ENCODE measurements around the gene CD300LB. TPM values are rescaled to one million over a fixed set of nuclear protein-coding genes. Genes with fewer than 3 reads are reported as not detected.

CD300LB gene
- polyA plus RNA-seq, 2 of the 4 experiments (the other 2 are of a cell fraction), result not detected

GRCh38 chr17:74571621-74572270 lies 40.5 kb upstream of the CD300LB start:
- no peaks in the 10 kb centered on the region; the same call in 2 of the 3 replicates for H3K9me3 ChIP-seq
- no peak for FAIRE-seq
- H3K4me3 ChIP-seq, result no peak overlapping the region
- no peak overlapping the region for H3K4me2 ChIP-seq
- ChIA-PET POLR2A (no interaction called here), CTCF (interaction anchor here (1.0 to 3.0 kb wide), 4 partner anchors 30 to 167 kb away, joined by 3 to 28 read pairs (median 5); partner anchors contain the start of gene RAB37)
- no peak for TF ChIP-seq REST (IDR thresholded peaks at IDR 0.05)
- TF ChIP-seq FOSB (CRISPR knock-in tag; IDR thresholded peaks at IDR 0.05), result no peak
- TF ChIP-seq SREBF2 (IDR thresholded peaks at IDR 0.05), result no peak
- TF ChIP-seq CHD2 (IDR thresholded peaks at IDR 0.05; ENCODE audit: low read length, partially characterized antibody), result no peak
- TF ChIP-seq E2F6 (IDR thresholded peaks at IDR 0.05; ENCODE audit: borderline replicate concordance, low read depth), result no peak
- no peak for TF ChIP-seq KDM5A (IDR thresholded peaks at IDR 0.05)
- TF ChIP-seq ESRRA (IDR thresholded peaks at IDR 0.05; ENCODE audit: borderline replicate concordance, low read length), result no peak
- no peak for TF ChIP-seq BCL3 (IDR thresholded peaks at IDR 0.05)
- no peak for TF ChIP-seq CHD4 (IDR thresholded peaks at IDR 0.05; ENCODE audit: borderline replicate concordance)
- no peak for TF ChIP-seq SMC3 (IDR thresholded peaks at IDR 0.05)
- TF ChIP-seq HES2 (IDR thresholded peaks at IDR 0.05), result no peak
- TF ChIP-seq NPAS2 (CRISPR knock-in tag; IDR thresholded peaks at IDR 0.05; ENCODE audit: borderline replicate concordance), result no peak
- ATAC-seq, result no peak
- 67% methylated on average over 4 of the region's 4 CpGs for WGBS (ENCODE audit: missing lambda C conversion rate)
- no peak for DNase-seq (ENCODE audit: low read depth in 1 of 2, low spot score in 1 of 2)
- peaks cover 27% of the 10 kb centered on the region for H3K4me1 ChIP-seq
- peak overlapping the region in 1 of 2 experiments; percentile 90; a peak in 3 of 6 replicates for H3K27ac ChIP-seq

GRCh38 chr17:74569020-74570003 lies 38.0 kb upstream of the CD300LB start:
- H3K4me3 ChIP-seq, result no peak overlapping the region
- no peaks in the 10 kb centered on the region; the same call in 2 of the 3 replicates for H3K9me3 ChIP-seq
- peak overlapping the region; percentile 34 for H3K4me2 ChIP-seq
- peaks cover 27% of the 10 kb centered on the region for H3K4me1 ChIP-seq
- ChIA-PET CTCF (interaction anchor here (0.7 to 3.0 kb wide), 14 partner anchors 10 to 222 kb away, joined by 3 to 28 read pairs (median 4); partner anchors contain the start of genes CD300C, CD300LD and RAB37), POLR2A (interaction anchor here (0.6 to 1.0 kb wide), 8 partner anchors 11 to 152 kb away, joined by 3 to 5 read pairs (median 3); no protein-coding TSS in a partner anchor)
- peak; percentile 91 to 95 for ATAC-seq
- 44% methylated on average over 32 of the region's 32 CpGs for WGBS (ENCODE audit: missing lambda C conversion rate)
- peak overlapping the region; percentile 64 to 90 for H3K27ac ChIP-seq
- peak; percentile 71 to 94 for DNase-seq (ENCODE audit: low read depth in 1 of 2, low spot score in 1 of 2)
- FAIRE-seq, result peak; percentile 95
- TF ChIP-seq CTCF (IDR thresholded peaks at IDR 0.05) (no peak), HEYL (CRISPR knock-in tag; IDR thresholded peaks at IDR 0.05) (no peak), REST (IDR thresholded peaks at IDR 0.05) (no peak), MAZ (IDR thresholded peaks at IDR 0.05; ENCODE audit: borderline replicate concordance, low read depth, low read length) (no peak), RNF2 (IDR thresholded peaks at IDR 0.05; ENCODE audit: borderline replicate concordance, low read depth) (no peak), RFX5 (IDR thresholded peaks at IDR 0.05) (no peak), ELK1 (IDR thresholded peaks at IDR 0.05; ENCODE audit: low read depth, low read length) (no peak), TP53 (CRISPR knock-in tag; IDR thresholded peaks at IDR 0.05) (no peak)

Measured in A549 (cell line).